ENCODE results near the gene THBS4.
A peak's percentile ranks its signal among the peaks of the same experiment; 100 is the strongest.

The THBS4 gene

GRCh38 chr5:80077051-80077714, 42.0 kb downstream of the THBS4 start:
- H3K36me3 ChIP-seq, result no peaks in the 10 kb centered on the region
- intact Hi-C loops (cut with DNase I; ENCODE audit: low total_unique reads), result no loop called here
- no peaks in the 10 kb centered on the region for H3K27me3 ChIP-seq
- DNase-seq, result no peak
- H3K27ac ChIP-seq, result no peak overlapping the region
- H3K4me3 ChIP-seq, result no peak overlapping the region
- TF ChIP-seq CTCF (IDR thresholded peaks at IDR 0.05), result no peak
- H3K4me1 ChIP-seq, result no peaks in the 10 kb centered on the region
- no peaks in the 10 kb centered on the region for H3K9me3 ChIP-seq

- no peak for TF ChIP-seq CTCF (IDR thresholded peaks at IDR 0.05)
- intact Hi-C loops (cut with DNase I; ENCODE audit: low total_unique reads), result no loop called here
- Histone ChIP-seq H3K9me3 (no peaks in the 10 kb centered on the region), H3K27me3 (no peaks in the 10 kb centered on the region), H3K36me3 (no peaks in the 10 kb centered on the region), H3K27ac (no peak overlapping the region), H3K4me3 (no peak overlapping the region), H3K4me1 (peaks cover 0 to 8% (median 3%) of the 10 kb centered on the region in 4 donors)
- no peak for DNase-seq
Observed at GRCh38 chr5:80078921-80079320, 43.8 kb downstream of the THBS4 start.

GRCh38 chr5:80082281-80082680, 47.1 kb downstream of the THBS4 start:
- DNase-seq, result no peak
- Histone ChIP-seq H3K4me1 (peaks cover 0 to 8% (median 3%) of the 10 kb centered on the region in 4 donors), H3K27ac (peak overlapping the region in 1 of 2 donors; percentile 71), H3K4me3 (peak overlapping the region; percentile 41 to 48), H3K27me3 (no peaks in the 10 kb centered on the region), H3K9me3 (no peaks in the 10 kb centered on the region), H3K36me3 (no peaks in the 10 kb centered on the region)
- no peak for TF ChIP-seq CTCF (IDR thresholded peaks at IDR 0.05)
- intact Hi-C loops (cut with DNase I; ENCODE audit: low total_unique reads), result no loop called here

GRCh38 chr5:80082731-80083100, 47.6 kb downstream of the THBS4 start:
- DNase-seq, result peak; percentile 24 to 72
- peak overlapping the region; percentile 47 to 71 for H3K27ac ChIP-seq
- H3K4me3 ChIP-seq, result peak overlapping the region; percentile 41 to 48
- intact Hi-C loops (cut with DNase I; ENCODE audit: low total_unique reads), result no loop called here
- peak; percentile 53 to 84 for TF ChIP-seq CTCF (IDR thresholded peaks at IDR 0.05)
- no peaks in the 10 kb centered on the region for H3K9me3 ChIP-seq
- no peaks in the 10 kb centered on the region for H3K36me3 ChIP-seq
- peaks cover 0 to 8% (median 3%) of the 10 kb centered on the region in 4 donors for H3K4me1 ChIP-seq
- no peaks in the 10 kb centered on the region for H3K27me3 ChIP-seq

GRCh38 chr5:80083101-80083890, 48.1 kb downstream of the THBS4 start:
- H3K4me1 ChIP-seq, result peaks cover 0 to 8% (median 3%) of the 10 kb centered on the region in 4 donors
- H3K9me3 ChIP-seq, result no peaks in the 10 kb centered on the region
- peak; percentile 68 for TF ChIP-seq CTCF (IDR thresholded peaks at IDR 0.05)
- H3K36me3 ChIP-seq, result no peaks in the 10 kb centered on the region
- no peak for DNase-seq
- H3K4me3 ChIP-seq, result peak overlapping the region; percentile 41 to 48
- intact Hi-C loops (cut with DNase I; ENCODE audit: low total_unique reads), result no loop called here
- H3K27me3 ChIP-seq, result no peaks in the 10 kb centered on the region
- H3K27ac ChIP-seq, result peak overlapping the region; percentile 47 to 71
